Thoracic aorta (tissue), 2 donors: ENCODE results near the gene TMEM114. TPM values are rescaled to one million over a fixed set of nuclear protein-coding genes. Genes with fewer than 3 reads are reported as not detected.
"Not testable (repeated sequence)": the region's sequence is repeated elsewhere in the genome, so short reads cannot be mapped to it uniquely, and the experiment has no call there.

Source experiments
- ATAC-seq: fragments of 150-250 bp; one replicate; pipeline ENCODE4 v1.8.0; 2017; ENCODE audit warnings: low read depth; ENCODE audit not compliant: insufficient number of reproducible peaks, low FRiP score
- DNase-seq: peaks from one replicate; pipeline ENCODE4 v3.0.0-alpha.2; 2020; ENCODE audit warnings: low spot score
- H3K27ac ChIP-seq, 2 donors: fragments of 200-600 bp; sonication (generic); 1 replicate in 1 of 2; 2 replicates in 1 of 2; pipeline ENCODE4 v1.5.1; 2016; ENCODE audit warnings: mild to moderate bottlenecking in 2 of 2, moderate library complexity in 2 of 2
- H3K27me3 ChIP-seq: fragments of 200-600 bp; sonication (generic); replicated peaks from 2 replicates; pipeline ENCODE4 v1.6.0; 2016; ENCODE audit warnings: mild to moderate bottlenecking; ENCODE audit not compliant: insufficient read depth
- H3K36me3 ChIP-seq: fragments of 200-600 bp; sonication (generic); one replicate; pipeline ENCODE4 v1.5.1; 2016
- H3K4me1 ChIP-seq, 2 donors: fragments of 200-600 bp; sonication (generic); 1 replicate in 1 of 2; 2 replicates in 1 of 2; pipeline versions ENCODE4 v1.5.1 to v1.6.0; 2016; ENCODE audit warnings: low read depth in 2 of 2, mild to moderate bottlenecking in 1 of 2; ENCODE audit not compliant: control insufficient read depth in 1 of 2
- H3K4me3 ChIP-seq: fragments of 200-600 bp; sonication (generic); 2 replicates; pipeline ENCODE4 v1.5.1; 2016; ENCODE audit warnings: mild to moderate bottlenecking
- H3K9me3 ChIP-seq: fragments of 200-600 bp; sonication (generic); 2 replicates; pipeline ENCODE4 v1.5.1; 2016
- CTCF ChIP-seq: fragments of 200-600 bp; sonication (generic); IDR thresholded peaks from one replicate; pipeline ENCODE4 v1.5.1; 2019; ENCODE audit warnings: antibody characterized with exemption
- total RNA-seq, 2 donors: library from RNA; depleted of rRNA; stranded (reverse); fragments of >200 nt; gene quantifications; one replicate each; pipeline versions ENCODE4 v1.1.0 to v1.2.3, GENCODE V29; 2016

The TMEM114 gene
- total RNA-seq, 2 donors from 2014 or later: not detected

- DNase-seq (no peak), ATAC-seq (no peak)
- H3K4me3 ChIP-seq: no peak overlapping the region
- no peaks in the 10 kb centered on the region for H3K27me3 ChIP-seq
- H3K36me3 ChIP-seq: no peaks in the 10 kb centered on the region
- no peak overlapping the region for H3K27ac ChIP-seq
- TF ChIP-seq CTCF: peak; percentile 12
- H3K9me3 ChIP-seq: no peaks in the 10 kb centered on the region
- peaks cover 0 to 22% of the 10 kb centered on the region in 2 donors for H3K4me1 ChIP-seq
These were observed 17.2 kb downstream of the TMEM114 start for GRCh38 chr16:8572919-8573724.

DNA sequence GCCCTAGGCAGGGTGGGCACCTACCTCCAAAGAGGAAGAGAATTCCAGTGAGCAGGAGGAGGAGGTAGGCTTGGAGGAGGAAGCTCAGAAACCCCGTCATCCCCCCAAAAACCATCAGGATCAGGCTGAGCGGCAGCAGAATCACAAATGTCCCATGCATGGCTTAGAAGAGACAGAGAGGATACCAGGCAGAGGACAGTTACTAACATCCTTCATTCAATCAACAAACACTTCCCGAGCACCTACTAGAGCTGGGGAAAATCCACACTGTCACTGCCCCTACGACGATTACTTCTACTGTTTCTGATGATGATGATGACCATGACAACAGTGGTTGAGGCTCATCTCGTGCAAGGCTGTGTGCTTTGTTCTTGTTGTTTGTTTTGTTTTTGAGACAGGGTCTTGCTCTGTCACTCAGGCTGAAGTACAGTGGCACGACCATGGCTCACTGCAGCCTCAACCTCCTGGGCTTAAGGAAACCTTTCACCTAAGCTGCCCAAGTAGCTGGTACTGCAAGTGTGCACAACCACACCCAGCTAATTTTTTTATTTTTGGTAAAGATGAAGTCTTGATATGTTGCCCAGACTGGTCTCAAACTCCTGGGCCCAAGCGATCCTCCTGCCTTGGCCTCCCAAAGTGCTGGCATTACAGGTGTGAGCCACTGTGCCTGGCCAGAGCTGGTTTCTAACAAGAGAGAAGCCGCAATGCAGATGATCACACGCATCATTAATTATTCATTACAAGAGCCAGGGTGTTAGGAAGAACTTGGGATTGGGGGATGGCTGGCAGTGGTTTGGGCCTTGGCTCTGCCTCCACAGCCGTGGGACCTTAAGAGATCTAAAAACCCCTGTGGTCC is 18.0 kb downstream of the TMEM114 start:
- no peak for DNase-seq
- Histone ChIP-seq H3K4me3 (no peak overlapping the region), H3K27ac (no peak overlapping the region), H3K9me3 (no peaks in the 10 kb centered on the region), H3K4me1 (peaks cover 0 to 22% of the 10 kb centered on the region in 2 donors), H3K36me3 (no peaks in the 10 kb centered on the region), H3K27me3 (no peaks in the 10 kb centered on the region)
- no peak for ATAC-seq
- TF ChIP-seq CTCF: no peak

GRCh38 chr16:8571061-8571596 is 19.2 kb downstream of the TMEM114 start:
- Histone ChIP-seq H3K4me3 (no peak overlapping the region), H3K4me1 (peaks cover 0 to 22% of the 10 kb centered on the region in 2 donors), H3K9me3 (no peaks in the 10 kb centered on the region), H3K27ac (no peak overlapping the region), H3K36me3 (no peaks in the 10 kb centered on the region), H3K27me3 (no peaks in the 10 kb centered on the region)
- DNase-seq (no peak), ATAC-seq (no peak)
- TF ChIP-seq CTCF: no peak

DNA sequence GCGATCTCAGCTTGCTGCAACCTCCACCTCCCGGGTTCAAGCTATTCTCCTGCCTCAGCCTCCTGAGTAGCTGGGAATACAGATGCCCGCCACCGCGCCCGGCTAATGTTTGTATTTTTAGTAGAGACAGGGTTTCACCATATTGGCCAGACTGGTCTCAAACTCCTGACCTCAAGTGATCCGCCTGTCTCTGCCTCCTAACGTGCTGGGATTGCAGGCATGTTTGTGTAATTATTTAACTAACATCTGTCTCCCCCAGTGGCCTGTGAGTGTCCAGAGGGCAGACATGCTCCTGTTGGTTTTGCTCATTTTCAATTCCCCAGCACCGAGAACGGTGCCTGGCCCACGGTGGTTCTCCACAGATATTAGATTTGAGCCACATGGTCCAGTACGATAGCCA is 19.9 kb downstream of the TMEM114 start:
- H3K27ac ChIP-seq, ATAC-seq, DNase-seq, H3K27me3 ChIP-seq, H3K4me3 ChIP-seq, H3K36me3 ChIP-seq, H3K9me3 ChIP-seq: not testable (repeated sequence)
- H3K4me1 ChIP-seq: peaks cover 0 to 22% of the 10 kb centered on the region in 2 donors

DNA sequence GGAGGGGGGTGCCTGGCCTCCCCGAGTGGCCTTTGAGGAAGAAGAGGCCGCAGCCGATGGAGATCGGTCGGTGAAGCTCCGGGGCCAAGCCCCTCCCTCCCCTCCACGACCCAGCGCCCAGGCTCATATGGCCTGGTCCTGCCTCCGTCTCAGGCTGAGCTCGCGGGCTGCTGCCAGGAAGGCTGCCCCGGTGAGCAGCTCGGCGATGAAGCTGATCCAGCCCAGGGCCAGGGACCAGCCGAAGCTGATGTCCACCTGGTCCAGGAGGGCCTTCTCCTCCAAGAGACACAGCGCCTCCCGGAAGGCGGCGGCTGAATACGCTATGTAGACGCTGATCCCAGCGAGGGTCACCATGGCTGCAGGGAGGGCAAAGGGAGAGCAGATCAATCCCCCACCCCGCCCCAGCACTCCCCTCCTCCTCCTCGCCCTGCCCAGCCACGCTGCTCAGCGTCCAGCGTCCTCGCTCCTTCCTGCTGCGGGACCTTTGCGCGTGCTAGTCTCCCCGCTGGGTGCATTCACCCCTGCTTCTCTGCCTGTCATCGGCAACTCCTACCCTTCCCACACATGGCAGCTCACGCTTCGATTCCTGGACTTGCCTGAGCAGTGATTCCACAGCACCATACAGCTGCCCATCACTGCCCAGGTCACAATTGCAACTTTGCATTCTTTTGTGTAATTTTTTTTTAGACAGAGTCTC is 20.5 kb downstream of the TMEM114 start:
- no peak for TF ChIP-seq CTCF
- no peak overlapping the region for H3K27ac ChIP-seq
- no peak for ATAC-seq
- H3K4me1 ChIP-seq: peaks cover 0 to 22% of the 10 kb centered on the region in 2 donors
- H3K36me3 ChIP-seq: no peaks in the 10 kb centered on the region
- H3K27me3 ChIP-seq: no peaks in the 10 kb centered on the region
- H3K4me3 ChIP-seq: peak overlapping the region; percentile 51
- no peak for DNase-seq
- no peaks in the 10 kb centered on the region for H3K9me3 ChIP-seq
